NCI-H2171 treated with DMSO at 0.1 percent for 48 hours (cell line): ENCODE results near the gene ARFGAP1.
A peak's percentile ranks its signal among the peaks of the same experiment; 100 is the strongest.

Source experiments
- DNase-seq: peaks from one replicate; lab custom pipeline; 2025; lab: John Stamatoyannopoulos, UW

ARFGAP1 gene

DNA sequence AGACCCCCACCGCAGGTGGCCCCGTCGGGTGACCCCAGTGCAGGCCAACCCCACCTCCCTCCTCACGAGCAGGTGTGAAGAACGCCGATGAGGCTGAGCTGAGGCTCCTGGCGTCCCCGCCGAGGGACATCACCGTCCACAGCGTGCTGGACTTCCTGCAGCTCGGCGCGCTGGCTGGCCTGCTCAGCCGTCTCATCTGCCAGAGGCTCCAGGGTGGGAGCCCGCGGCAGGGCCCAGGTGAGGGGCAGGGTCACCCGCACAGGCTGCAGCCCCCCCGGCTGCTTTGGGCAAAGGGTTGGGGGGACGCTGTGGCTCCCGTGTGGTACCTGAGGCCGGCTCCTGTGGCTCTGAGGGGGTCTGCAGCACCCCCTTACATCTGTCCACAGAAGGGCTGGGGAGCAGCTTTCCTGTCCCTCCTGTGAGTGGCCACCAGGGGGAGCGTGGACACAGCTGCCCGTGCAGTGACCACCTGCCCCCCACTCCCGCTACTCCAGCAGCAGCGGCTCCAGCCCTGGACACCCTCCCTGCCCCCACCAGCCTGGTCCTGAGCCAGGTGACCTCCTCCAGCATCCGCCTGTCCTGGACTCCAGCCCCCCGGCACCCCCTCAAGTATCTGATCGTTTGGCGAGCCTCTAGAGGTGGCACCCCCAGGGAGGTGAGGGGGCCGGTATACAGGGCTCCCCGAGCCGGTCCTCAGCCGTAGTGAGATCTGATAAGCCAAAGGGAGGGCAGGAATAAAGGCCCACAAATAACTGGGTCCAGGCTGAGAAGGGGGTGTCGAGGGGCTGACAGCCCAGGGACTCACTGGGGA is 36.9 kb downstream of the ARFGAP1 start:
- DNase-seq = peak; percentile 29

DNA sequence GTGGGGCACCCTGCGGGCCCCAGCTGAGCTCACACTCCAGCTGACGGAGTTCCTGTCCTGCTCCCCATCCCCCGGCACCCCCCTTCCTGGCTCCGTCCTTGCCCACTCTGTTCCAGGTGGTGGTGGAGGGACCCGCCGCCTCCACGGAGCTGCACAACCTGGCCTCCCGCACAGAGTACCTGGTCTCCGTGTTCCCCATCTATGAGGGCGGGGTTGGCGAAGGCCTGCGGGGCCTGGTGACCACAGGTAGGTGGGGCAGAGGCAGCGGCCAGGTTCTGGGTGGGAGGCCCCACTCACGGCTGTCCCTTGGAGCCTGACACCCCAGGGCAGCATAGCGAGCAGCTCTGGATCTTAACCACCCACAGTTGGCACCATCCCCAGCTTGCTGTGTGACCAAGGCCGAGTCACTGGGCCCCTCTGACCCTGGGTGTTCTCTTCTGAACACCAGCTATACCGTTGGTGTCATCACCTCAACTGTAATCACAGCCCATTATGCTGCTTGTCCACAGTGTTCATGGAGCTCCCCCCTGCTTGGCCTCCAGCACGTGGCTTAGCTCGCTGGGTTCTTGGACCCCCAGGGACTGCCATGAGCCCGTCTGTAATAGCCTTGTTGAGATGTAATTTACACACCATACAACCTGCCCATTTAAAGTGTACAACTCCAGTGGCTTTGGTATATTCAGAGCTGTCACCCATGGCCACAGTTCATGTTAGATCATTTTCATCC is 37.8 kb downstream of the ARFGAP1 start:
- no peak for DNase-seq

DNA sequence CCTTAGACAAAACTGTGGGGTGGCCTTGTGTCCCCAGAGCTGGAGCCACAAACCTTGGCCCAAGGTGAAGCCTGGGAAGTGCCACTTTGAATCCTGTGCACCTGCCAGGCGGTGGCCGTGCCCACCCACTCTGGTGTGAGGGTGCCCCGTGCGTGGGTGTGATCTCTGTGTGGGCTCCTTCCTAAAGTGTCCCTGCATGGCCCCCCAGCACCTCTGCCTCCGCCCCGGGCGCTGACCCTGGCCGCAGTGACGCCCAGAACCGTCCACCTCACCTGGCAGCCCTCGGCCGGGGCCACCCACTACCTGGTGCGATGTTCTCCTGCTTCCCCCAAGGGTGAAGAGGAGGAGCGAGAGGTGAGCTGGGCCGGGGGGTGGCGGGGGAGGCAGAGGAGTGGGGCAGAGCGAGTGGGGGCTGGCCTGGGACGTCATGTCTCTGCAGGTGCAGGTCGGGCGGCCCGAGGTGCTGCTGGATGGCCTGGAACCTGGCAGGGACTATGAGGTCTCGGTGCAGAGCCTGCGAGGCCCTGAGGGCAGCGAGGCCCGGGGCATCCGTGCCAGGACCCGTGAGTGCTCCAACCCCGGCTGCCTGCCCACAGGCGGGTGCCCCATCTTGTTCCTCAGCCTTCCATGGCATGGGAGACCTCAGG is 38.7 kb downstream of the ARFGAP1 start:
- DNase-seq = no peak

DNA sequence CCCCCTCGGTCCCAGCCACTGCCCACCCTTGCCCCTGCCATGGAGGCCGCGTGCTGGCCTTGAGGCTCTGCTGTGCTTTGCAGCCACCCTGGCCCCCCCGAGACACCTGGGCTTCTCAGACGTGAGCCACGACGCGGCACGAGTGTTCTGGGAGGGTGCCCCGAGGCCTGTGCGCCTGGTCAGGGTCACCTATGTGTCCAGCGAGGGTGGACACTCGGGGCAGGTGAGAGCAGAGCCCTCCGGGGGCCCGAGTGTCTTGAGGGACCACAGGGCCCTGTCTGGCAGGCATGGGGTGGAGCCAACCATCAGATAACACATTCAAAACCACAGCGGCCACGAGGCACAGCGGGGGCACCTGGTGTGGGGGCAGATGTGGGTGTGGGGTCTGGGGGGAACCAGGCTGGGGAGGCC is 39.2 kb downstream of the ARFGAP1 start:
- no peak for DNase-seq

DNA sequence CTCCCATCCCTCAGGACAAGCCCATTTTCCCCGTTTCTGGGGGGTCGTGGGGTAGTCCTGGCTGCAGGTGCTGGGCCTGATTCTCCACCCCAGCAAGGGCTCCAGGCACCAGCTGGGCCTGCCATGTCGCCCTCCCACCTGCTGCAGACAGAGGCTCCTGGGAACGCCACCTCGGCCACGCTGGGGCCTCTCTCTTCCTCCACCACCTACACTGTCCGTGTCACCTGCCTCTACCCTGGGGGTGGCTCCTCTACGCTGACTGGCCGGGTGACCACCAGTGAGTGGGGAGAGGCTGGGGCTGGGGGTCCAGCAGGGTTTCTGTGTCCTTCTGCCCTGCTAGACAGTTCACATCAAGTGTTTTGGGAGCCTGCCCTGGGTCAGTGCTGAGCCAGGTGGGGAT is 39.7 kb downstream of the ARFGAP1 start:
- no peak for DNase-seq

DNA sequence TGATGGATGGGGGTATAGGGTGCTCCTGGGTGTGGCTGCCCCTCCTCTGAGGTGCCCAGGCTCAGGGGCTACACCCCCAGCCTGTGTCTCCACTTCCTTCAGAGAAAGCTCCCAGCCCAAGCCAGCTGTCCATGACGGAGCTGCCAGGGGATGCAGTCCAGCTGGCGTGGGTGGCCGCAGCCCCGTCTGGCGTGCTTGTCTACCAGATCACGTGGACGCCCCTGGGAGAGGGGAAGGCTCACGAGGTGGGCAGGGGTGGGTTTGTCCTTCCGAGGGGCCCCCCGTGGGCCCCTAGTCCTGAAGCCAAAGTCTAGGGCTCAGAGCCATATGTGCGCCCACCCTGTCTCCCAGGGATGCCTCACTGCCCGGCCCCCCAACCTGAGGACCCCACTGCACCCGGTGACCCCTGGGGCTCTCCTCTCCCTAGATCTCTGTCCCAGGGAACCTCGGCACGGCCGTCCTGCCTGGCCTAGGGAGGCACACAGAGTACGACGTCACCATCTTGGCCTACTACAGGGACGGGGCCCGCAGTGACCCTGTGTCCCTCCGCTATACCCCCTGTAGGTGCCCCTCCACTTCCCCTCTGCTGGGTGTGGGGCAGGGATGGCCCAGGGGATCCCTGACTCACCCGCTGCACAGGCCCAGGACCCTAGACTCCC is 40.2 kb downstream of the ARFGAP1 start:
- DNase-seq = no peak

DNA sequence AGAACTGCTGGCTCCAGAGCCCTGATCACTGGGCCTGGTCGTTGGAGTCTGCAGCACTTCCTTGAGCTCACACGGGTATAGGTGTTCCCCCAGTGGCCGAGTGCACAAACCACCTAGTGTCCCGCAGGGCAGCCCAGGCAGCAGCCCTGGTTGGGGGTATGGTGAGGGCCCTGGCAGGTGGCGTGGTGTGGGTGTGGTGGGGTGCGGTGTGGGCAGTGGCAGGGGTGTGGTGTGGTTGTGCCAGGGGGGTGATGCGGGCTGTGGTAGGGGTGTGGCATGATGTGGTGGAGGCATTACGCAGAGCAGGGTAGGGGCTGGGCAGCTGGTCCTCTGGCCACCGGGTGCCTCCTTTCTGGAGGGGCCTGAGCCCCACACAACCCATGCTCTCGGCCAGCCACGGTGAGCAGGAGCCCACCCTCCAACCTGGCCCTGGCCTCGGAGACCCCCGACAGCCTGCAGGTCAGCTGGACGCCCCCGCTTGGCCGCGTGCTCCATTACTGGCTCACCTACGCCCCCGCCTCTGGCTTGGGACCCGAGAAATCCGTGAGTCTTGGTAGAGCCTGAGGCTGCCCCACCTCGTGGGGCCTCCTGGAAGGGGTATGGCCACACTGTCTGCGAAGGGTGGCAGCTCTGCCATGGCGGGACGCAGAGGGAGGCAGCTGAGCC is 40.9 kb downstream of the ARFGAP1 start:
- no peak for DNase-seq

DNA sequence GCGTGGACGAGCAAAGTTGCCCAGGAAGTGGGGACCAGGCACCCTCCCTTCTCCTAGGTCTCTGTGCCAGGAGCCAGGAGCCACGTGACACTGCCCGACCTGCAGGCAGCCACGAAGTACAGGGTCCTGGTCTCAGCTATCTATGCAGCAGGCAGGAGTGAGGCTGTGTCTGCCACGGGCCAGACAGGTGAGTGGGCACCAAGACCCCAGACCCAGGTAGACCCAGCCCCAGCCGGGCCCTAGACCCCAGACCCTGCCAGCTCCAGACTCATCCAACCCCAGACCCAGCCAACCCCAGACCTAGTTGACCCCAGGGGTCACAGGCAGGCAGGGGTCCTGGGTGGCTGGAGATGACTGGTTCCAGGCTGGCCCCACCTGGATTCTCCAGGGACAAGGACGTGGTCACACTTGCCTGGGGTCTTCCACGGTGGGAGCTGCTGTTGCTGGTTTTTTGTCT is 41.4 kb downstream of the ARFGAP1 start:
- DNase-seq = no peak

DNA sequence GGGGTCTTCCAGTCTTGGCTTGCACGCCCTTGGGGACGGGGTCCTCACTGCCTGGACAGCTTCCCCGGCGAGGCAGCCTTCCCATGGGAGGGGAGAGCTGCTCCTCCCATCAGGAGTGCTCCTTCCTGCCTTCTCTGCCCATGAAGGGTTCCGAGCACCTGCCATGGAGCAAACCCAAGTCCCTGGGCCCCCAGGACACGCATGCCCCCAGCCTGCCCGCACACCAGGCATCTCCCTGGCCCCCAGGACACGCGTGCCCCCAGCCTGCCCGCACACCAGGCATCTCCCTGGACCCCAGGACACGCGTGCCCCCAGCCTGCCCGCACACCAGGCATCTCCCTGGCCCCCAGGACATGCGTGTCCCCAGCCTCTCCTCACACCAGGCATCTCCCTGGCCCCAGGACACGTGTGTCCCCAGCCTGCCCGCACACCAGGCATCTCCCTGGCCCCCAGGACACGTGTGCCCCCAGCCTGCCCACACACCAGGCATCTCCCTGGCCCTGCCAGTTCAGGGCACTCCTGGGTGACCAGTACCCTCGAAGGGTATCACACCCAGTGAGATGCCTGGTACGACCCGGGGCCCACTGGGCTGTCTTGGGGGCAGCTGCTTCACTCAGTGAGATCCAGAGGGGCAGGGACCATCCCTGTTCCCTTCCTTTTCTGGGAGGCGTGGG is 42.1 kb downstream of the ARFGAP1 start:
- no peak for DNase-seq

DNA sequence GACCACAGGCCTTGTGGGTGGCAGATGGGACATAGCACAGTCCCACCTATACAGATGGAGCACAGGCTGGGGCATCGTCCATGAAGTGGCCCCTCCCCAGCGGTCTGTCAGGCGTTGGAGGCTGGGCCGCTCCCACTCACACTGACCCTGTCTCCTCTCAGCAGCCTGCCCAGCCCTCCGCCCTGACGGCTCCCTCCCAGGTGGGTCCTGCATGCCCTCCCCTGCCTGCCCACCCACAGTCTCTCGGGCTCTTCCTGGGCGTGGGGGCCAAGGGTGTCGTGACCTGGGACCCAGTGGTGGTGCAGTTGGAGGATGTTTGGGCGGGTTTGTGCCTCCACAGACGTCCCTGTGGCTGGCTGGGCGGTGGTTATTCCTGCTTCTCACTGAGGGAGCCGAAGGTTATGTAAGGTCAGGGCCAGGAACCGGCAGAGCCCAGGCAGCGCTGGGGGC is 42.7 kb downstream of the ARFGAP1 start:
- DNase-seq = no peak

DNA sequence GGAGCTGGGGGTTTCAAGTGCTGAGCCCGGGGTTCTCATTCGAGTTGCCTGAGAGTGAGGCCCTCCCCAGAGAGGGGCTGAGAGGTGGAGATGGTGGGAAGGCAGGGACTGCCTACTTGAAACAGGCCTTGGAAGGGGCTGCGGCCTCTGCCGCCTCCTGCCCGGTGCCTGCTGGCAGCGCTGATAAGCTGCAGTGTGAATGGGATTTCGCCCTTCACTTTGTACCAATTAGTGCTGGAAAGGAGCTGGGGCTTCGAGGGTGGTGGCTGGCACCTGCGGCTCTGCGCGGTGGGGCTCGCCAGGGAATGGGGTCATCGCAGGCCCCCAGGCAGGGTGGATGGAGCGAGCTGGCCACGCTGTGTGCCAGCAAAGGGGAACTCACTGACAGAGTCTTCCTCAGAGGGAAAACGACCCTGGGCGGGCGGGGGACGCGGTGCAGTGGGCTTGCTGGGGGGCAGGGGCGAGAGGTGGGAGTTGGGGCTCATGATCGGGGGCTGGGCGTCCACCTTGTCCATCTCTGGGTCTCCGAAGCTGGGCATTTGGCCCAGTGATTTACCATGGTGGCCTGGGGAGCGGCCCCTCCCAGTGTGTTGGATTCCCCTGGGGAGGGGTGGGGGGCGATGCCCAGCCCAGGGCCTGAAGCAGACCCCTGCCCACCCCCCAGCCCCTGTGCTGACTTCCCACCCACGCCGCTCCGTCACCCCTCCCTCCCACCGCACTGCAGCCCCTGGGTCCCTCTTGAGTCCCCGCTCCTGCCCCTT is 43.3 kb downstream of the ARFGAP1 start:
- no peak for DNase-seq

DNA sequence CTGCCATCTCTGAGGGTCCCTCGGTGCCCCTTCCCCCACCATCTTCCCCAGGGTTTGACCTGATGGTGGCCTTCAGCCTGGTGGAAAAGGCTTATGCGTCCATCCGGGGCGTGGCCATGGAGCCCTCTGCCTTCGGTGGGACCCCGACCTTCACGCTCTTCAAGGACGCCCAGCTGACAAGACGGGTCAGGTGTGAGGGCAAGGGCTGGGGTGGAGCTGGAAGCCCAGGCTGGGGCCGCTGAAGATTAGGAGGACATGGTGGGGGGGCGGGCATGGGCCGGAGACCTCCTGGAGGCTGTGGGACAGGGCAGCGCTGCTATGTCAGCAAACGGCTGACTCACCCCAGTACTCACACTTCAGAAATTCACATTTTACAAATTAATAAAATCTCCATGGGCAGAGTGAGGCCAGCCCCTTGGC is 43.9 kb downstream of the ARFGAP1 start:
- DNase-seq = no peak

DNA sequence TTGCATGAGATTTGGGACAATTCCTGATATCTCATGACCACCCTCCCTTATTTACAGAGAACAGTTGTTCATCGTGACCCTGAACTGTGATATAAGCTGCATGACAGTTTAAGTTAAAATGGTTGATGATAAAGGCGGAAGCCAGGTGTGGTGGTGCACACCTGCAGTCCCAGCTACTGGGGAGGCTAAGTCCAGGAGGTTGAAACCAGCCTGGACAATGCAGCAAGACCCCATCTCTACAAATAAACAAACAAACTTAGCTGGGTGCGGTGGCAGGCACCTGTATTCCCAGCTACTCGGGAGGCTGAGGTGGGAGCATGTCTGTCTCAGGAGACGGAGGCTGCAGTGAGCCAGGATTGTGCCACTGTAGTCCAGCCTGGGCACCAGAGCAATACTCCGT is 44.4 kb downstream of the ARFGAP1 start:
- no peak for DNase-seq

DNA sequence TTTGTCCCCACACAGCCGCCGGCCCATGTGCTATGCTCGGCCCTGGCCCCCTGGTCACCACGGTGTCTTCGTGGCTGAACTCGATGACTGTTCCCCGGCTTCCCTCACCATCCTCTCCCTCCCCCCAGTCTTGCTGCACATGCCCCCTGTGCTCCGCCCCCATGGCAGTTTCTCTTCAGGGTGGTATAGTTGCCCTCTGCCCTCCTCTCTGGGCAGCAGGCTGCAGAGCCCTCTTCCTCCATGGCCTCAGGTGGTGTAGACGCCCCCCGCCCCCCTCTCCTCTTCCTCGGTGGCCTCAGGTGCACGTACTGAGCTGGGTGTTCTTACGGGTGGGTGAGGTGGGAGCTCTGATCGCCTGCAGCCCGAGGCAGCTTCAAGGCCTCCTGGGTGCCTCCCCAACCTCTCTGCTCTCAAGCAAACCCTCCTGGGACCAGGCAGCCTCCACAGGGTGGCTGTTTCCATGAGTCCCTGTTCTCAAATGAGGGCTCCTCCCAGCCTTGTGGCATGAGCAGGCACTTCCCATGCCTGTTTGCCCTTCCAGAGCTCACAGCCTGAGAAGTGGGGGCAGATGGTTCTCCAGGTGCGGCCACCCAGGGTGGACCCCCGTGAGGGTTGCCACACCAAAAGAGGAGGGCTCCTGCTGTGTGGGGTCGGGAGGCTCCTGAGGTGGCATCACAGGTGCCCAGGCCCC is 45.1 kb downstream of the ARFGAP1 start:
- DNase-seq = peak; percentile 51

DNA sequence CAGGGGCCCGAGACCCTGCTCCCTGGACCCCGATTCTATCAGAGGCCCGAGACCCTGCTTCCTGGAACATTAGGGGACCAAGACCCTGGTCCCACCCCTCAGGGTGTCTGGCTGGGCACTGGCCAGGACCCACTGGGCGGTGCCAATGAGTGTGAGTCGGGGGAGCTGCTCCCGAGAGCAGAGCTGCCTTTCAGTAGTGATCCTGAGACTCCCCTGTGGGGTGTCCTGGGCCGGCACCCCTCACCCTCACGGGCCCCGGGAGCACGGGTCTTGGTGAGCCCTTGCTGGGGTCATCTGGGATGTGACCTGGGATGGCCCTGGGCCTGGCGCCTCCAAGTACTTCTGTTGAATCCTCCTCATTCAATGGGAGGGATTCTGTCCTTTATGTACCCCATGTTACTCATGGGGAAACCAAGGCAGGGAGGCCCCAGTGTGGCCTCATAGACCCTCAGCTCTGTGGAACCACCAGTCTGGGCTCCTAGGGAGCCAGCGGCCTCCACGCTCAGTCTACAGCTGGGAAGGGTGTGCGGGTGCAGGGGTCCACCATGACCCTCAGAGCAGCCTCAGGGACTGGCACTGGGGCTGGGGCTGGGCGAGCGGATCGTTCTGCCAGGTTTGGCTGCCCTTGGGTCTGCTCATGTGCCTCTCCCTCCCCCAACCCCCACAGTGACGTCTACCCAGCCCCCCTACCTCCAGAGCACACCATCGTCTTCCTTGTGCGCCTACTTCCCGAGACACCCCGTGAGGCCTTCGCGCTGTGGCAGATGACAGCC is 46.0 kb downstream of the ARFGAP1 start:
- DNase-seq = no peak

DNA sequence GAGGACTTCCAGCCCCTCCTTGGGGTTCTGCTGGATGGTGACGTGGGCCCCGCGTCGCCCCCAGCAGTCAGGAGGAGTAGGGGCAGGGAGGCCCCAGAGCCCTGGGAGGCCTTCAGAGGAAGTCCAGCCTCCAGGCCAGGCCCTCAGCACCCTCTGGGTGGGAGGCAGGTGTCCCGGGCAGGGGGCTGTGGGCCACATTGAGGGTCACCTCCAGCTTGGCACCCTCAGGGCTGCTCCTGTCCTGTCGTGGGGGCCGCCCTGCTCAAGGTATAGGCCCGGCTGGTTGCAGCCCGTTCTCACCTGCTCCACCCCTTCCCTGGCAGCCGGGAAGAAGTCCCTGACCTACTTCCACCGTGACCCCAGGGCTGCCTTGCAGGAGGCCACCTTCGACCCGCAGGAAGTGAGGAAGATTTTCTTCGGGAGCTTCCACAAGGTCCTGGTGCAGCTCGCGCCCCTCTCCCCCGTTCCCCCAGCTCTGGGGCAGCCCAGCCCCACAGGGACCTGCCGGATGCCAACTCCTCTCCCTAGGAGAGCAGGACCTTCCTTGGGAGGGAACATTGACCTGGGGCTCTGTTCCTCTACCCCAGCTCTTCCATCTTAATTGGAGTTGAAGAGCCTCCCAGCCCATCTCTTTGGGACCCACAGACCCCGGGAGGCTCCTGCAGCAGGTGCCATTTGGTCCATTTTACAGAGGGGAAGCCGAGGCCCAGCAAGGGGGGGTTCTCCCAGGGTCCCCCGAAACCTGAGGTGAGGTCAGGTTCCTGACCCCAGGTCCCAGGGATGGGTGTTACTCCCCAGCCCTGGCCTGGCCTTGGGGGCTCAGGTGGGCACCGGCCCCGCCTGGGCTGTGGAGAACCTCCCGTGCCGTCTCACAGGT is 46.8 kb downstream of the ARFGAP1 start:
- DNase-seq = no peak

DNA sequence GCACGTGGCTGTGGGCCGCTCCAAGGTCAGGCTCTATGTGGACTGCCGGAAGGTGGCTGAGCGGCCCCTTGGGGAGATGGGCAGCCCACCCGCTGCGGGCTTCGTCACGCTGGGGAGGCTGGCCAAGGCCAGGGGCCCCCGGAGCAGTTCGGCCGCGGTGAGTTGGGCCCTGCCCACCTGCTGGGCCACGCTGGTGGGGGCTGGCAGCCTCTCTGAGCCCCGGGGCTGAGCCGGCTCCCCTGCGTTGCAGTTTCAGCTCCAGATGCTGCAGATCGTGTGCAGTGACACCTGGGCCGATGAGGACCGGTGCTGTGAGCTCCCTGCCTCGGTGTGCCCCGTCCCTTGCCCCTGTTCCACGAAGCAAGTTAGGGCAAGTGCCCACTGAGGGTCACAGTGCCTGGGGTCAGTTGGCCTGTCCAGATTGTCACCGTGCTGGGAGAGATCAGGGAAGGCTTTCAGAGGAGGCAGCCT is 47.5 kb downstream of the ARFGAP1 start:
- DNase-seq = no peak

DNA sequence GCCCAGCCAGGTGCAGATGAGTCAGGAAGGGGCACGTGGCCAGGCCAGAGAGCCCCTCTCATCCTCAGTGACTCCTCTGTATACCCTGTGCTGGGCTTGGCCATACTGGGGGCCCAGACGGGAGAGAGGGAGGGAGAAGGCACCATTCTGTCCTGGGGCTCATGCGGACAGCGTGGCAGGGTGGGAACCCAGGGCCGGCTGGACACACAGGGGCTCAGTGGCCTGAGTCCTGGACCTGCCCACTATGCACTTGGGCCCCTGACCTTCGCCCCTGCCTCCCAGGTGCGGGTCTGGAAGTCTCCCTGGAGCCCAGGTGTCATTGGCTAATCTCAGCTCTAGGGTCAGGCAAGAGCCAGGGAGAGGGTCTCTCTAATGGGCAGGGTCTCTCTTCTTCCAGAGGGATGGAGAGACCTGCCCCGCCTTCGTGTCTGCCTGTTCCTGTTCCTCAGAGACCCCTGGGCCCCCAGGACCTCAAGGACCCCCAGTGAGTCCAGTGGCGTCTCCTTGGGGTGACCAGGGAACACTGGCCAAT is 48.1 kb downstream of the ARFGAP1 start:
- DNase-seq = no peak
